ENCODE measurements around the gene DVL1. TPM values are rescaled to one million over a fixed set of nuclear protein-coding genes. Genes with fewer than 3 reads are reported as not detected.

DVL1 gene
- total and polyA plus RNA-seq, 5 donors = 64.4 to 87.4 (median 66.4) TPM

DNA sequence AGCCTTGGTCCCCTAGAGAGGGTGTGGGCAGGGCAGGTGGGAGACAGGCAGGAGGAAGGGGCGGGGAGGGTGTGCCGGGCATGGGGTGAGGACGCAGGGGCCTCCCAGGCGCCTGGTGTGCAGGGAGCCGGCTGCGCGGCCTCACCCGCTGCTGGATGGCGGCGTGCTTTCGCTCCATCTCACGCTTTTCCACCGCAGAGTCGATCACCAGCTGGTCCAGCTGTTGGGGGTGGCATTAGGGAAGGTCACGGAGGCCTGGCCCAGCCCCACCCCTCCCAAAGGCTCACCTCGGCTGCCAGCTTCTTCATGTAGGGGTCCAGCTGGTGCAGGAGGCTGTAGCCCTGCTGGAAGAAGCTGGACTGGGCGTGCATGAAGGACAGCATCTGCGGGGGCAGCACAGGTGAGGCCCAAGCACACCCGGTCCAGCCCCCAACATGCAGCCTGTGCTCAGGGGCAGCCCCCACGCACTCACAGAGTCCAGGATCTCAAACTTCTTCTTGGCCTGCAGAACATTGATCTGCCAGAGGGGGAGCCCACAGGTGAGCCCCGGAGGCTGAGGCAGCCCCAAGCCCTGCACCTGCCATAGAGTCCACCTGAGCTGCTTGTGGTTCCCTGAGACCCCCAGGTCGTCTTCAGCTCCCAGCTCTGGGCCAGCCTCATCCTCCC is 49.4 kb downstream of the DVL1 start:
- DNase-seq (peak in 1 of 3 donors; percentile 49), ATAC-seq (no peak)
- H3K27me3 ChIP-seq (ENCODE audit: control insufficient read depth, insufficient read depth) = no peaks in the 10 kb centered on the region
- no peaks in the 10 kb centered on the region for H3K4me1 ChIP-seq (ENCODE audit: control insufficient read depth, insufficient read depth, low read length)
- H3K9me3 ChIP-seq (ENCODE audit: control insufficient read depth, low read length) = no peaks in the 10 kb centered on the region
- WGBS = 88% methylated on average over 22 of the region's 22 CpGs
- H3K27ac ChIP-seq (ENCODE audit: low read length) = no peak overlapping the region
- intact Hi-C loops (cut with DNase I) = loop anchor here in 1 of 4 donors (10.0 kb wide), 1 partner anchor 175 kb away; no protein-coding TSS in a partner anchor
- H3K4me3 ChIP-seq (ENCODE audit: low read length) = no peak overlapping the region

DNA sequence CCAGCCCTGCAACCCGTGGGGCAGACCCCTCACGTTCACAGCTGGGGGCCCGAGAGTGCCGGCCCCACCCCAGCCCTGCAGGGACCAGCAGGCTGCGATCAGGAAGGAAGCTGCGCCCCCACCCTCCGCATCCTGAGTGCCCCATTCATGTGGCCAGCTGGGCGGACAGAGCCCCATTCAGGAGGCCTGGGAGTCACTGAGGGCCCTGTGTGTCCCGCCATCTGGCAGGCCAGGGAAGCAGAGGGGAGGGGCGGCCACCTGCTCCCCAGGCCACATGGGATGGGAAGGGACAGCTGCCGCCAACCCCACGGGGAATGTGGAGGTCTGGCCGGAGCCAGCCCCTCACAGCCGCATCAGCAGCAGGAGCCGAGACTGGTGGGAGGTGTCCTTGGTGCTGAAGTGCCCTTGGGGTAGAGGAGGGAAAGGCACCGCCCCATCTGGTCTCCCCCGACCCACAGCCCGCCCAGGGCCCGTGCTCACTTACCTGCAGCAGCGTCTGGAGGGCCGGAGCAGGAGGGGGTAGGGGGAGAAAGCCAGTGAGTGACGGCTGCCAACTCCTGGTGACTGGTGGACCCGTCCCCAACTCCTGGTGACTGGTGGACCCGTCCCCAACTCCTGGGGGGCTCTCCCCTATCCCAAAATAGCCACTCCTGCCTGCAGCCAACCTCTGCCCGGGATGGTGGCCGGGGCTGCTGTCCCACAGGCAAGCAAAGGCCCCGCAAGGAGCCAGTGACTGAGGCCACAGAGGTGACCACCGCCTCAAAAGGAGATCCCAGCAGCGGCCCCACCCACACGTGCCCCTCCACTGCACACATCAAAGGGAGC is 50.1 kb downstream of the DVL1 start:
- no peaks in the 10 kb centered on the region for H3K4me1 ChIP-seq (ENCODE audit: control insufficient read depth, insufficient read depth, low read length)
- intact Hi-C loops (cut with DNase I) = loop anchor here in 1 of 4 donors (10.0 kb wide), 1 partner anchor 174 kb away; no protein-coding TSS in a partner anchor
- no peak for ATAC-seq
- H3K27ac ChIP-seq (ENCODE audit: low read length) = no peak overlapping the region
- no peak for DNase-seq
- H3K9me3 ChIP-seq (ENCODE audit: control insufficient read depth, low read length) = no peaks in the 10 kb centered on the region
- no peak overlapping the region for H3K4me3 ChIP-seq (ENCODE audit: low read length)
- H3K27me3 ChIP-seq (ENCODE audit: control insufficient read depth, insufficient read depth) = no peaks in the 10 kb centered on the region
- 57% methylated on average over 30 of the region's 30 CpGs for WGBS

GRCh38 chr1:1297802-1298424 is 51.3 kb downstream of the DVL1 start:
- H3K27me3 ChIP-seq (ENCODE audit: control insufficient read depth, insufficient read depth) = no peaks in the 10 kb centered on the region
- H3K4me1 ChIP-seq (ENCODE audit: control insufficient read depth, insufficient read depth, low read length) = no peaks in the 10 kb centered on the region
- ATAC-seq (no peak), DNase-seq (no peak)
- no peak overlapping the region for H3K4me3 ChIP-seq (ENCODE audit: low read length)
- no peak overlapping the region for H3K27ac ChIP-seq (ENCODE audit: low read length)
- intact Hi-C loops (cut with DNase I) = loop anchor here in 1 of 4 donors (10.0 kb wide), 1 partner anchor 173 kb away; no protein-coding TSS in a partner anchor
- 92% methylated on average over 31 of the region's 31 CpGs for WGBS
- no peaks in the 10 kb centered on the region for H3K9me3 ChIP-seq (ENCODE audit: control insufficient read depth, low read length)

DNA sequence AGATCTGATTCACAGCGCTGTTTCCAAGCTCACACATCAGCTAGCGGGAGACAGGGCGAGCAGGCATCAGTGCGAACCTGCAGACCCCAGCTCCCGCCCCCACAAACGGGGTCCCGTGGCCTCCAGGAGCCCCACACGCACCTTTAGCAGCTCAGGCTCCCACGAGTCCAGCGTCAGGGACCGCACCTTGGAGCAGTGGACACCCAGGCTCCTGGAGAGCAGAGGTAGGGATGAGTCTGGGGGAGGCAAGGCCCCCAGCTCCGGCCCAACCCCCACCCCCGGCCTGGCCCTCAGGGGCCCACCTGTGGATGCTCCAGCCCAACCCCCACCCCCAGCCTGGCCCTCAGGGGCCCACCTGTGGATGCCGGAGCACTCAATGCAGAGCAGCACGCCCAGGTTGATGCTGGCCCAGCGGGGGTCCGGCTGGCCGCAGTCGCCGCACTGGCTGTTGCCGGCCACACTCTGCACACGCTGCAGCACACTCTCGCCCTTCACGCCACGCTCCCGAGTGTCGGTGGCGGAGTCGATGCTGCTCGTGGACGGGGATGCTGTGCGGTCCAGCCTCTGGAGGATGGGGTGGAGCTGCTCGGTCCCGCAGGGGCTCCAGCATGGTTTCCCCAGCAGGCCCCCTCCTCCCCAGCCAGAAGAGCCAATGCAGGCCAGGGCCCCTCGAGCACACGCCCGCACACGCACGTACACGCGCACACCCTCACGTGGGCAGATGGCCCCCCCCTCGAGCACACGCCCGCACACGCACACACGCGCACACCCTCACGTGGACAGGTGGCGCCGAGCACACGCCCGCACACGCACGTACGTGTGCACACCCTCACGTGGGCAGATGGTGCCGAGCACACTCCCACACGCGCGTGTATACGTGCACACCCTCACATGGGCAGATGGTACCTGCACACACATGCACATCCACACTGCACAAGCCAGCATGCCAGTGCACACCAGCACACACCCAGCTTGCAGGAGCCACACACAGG is 52.9 kb downstream of the DVL1 start:
- Histone ChIP-seq H3K27ac (ENCODE audit: low read length) (no peak overlapping the region), H3K27me3 (ENCODE audit: control insufficient read depth, insufficient read depth) (no peaks in the 10 kb centered on the region), H3K4me1 (ENCODE audit: control insufficient read depth, insufficient read depth, low read length) (no peaks in the 10 kb centered on the region), H3K4me3 (ENCODE audit: low read length) (no peak overlapping the region), H3K9me3 (ENCODE audit: control insufficient read depth, low read length) (no peaks in the 10 kb centered on the region)
- intact Hi-C loops (cut with DNase I) = loop anchor here in 1 of 4 donors (10.0 kb wide), 1 partner anchor 172 kb away; no protein-coding TSS in a partner anchor
- DNase-seq (no peak), ATAC-seq (no peak)
- 95% methylated on average over 62 of the region's 62 CpGs for WGBS

DNA sequence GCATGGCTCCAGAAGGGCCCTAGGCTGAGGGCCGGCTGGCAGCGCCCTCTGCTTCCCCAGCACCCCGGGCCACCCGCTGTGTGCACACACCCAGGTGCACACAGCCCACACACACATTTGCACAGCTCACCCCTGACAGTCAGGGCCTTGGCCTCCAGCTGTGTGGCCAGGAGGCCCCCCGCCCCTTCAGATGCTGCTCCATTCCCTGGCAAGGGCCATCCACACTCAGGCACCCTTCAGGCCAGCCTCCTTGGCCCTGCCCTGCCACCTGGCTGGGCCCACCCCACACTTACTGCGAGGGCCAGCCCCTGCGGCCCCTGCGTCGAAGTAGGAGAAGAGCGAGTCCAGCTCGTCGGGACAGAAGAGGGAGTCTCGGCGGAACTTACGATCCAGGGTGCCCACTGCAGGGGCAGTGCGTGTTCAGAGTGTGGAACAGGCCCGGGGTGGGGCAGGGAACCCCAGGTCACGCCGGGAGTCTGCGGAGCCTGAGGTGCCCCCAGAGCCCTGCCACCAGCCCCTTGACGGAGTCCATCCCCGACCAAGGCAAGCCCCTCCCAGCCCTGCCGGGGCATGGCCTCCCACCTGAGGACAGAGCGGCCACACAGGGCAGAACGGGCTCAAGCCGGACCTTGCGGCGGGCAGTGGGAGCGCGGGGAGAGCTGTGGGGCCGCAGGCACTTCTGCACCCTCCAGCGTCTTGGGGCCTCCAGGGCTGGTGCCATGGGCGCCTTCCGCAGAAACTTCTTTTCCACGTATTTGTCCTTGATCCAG is 53.9 kb downstream of the DVL1 start:
- H3K27ac ChIP-seq (ENCODE audit: low read length) = no peak overlapping the region
- intact Hi-C loops (cut with DNase I) = loop anchor here in 1 of 4 donors (10.0 kb wide), 1 partner anchor 171 kb away; no protein-coding TSS in a partner anchor
- H3K4me1 ChIP-seq (ENCODE audit: control insufficient read depth, insufficient read depth, low read length) = no peaks in the 10 kb centered on the region
- no peak overlapping the region for H3K4me3 ChIP-seq (ENCODE audit: low read length)
- 95% methylated on average over 35 of the region's 35 CpGs for WGBS
- no peak for DNase-seq
- ATAC-seq = no peak
- H3K9me3 ChIP-seq (ENCODE audit: control insufficient read depth, low read length) = no peaks in the 10 kb centered on the region
- no peaks in the 10 kb centered on the region for H3K27me3 ChIP-seq (ENCODE audit: control insufficient read depth, insufficient read depth)

DNA sequence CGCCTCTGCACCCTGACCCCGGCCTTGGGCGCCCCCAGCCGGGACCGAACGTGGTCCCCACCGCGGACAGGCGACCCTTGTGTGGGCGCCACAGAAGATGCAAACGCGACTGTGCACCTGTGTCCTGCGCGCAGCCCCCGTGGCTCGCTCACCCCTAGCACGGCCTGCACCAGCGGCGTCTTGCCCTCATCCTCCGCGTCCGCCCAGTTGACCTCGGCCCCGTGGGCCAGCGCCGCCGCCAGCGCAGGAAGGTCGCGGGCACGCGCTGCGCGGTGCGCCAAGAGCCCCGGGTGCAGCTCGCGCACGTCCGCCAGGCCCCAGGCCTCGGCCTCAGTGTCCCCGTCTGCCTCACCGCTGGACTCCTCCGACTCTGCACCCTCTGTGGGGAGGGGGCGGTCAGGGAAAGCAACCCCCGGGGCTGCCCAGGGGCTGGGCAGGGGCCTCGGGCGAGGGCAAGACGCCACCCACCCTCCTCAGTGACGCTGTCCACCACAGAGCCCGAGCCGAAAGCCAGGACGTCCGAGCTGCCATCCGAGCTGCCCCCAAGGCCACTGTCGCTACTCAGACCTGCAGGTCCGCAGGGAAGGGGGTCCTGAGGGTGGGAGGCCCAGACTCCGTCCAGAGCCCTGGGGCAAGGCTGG is 54.8 kb downstream of the DVL1 start:
- no peak for ATAC-seq
- no peak overlapping the region for H3K4me3 ChIP-seq (ENCODE audit: low read length)
- H3K27me3 ChIP-seq (ENCODE audit: control insufficient read depth, insufficient read depth) = no peaks in the 10 kb centered on the region
- no peak overlapping the region for H3K27ac ChIP-seq (ENCODE audit: low read length)
- 86% methylated on average over 58 of the region's 58 CpGs for WGBS
- no peaks in the 10 kb centered on the region for H3K4me1 ChIP-seq (ENCODE audit: control insufficient read depth, insufficient read depth, low read length)
- peak in 2 of 3 donors; percentile 31 to 58 for DNase-seq
- H3K9me3 ChIP-seq (ENCODE audit: control insufficient read depth, low read length) = no peaks in the 10 kb centered on the region
- intact Hi-C loops (cut with DNase I) = loop anchor here in 3 of 4 donors (5.0 to 10.0 kb wide), 2 partner anchors 170 to 172 kb away; no protein-coding TSS in a partner anchor

DNA sequence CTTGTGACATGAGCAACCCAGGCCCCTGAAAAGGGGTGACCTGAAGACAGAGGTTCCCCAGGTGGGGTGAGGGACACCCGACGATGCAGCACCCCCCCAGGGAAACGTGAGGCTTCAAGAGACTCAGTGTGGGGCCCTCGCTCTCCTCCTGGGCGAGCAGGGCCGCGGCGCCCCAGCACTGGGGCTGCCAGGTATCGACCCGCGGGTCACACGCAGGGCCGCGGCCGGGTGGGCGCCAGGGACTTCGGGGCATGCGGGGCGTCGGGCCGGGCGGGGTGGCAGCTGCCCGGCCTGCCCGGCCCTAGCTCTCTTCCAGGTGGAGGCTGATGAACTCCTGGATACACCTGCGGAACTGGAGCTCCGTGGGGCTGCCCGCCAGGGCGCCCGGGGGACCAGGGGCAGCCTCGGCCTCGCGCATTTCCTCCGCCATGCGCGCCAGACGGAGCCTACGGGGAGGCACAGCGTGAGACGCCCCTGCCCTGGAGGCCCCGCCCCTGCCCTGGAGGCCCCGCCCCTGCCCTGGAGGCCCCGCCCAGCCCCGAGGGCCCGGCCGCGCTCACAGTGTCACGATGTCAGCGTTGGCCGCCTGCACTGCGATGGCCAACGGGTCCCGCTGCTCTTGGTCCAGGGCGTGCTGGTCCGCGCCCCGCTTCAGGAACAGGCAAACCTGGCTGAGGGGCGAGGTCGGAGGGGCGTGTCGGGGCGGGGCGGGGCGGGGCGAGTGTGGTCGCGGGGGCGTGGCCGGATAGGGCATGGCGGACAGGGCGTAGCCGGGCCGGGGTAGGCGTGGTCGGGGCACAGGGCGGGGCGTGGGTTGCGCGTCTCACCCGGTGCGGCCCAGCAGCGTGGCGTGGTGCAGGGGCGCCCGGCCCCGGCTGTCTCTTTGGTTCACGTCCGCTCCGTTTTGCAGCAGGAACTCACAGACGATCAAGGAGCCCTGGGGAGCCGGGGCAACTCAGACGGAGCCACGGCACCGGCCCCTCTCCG is 55.7 kb downstream of the DVL1 start:
- H3K4me3 ChIP-seq (ENCODE audit: low read length) = no peak overlapping the region
- peak in 1 of 2 donors; percentile 21 for ATAC-seq
- 79% methylated on average over 94 of the region's 94 CpGs for WGBS
- H3K9me3 ChIP-seq (ENCODE audit: control insufficient read depth, low read length) = no peaks in the 10 kb centered on the region
- peak; percentile 24 to 70 (median 66) for DNase-seq
- no peaks in the 10 kb centered on the region for H3K27me3 ChIP-seq (ENCODE audit: control insufficient read depth, insufficient read depth)
- H3K27ac ChIP-seq (ENCODE audit: low read length) = no peak overlapping the region
- H3K4me1 ChIP-seq (ENCODE audit: control insufficient read depth, insufficient read depth, low read length) = no peaks in the 10 kb centered on the region
- intact Hi-C loops (cut with DNase I) = loop anchor here in 3 of 4 donors (5.0 to 10.0 kb wide), 2 partner anchors 169 to 171 kb away; no protein-coding TSS in a partner anchor

GRCh38 chr1:1292851-1293250 is 56.4 kb downstream of the DVL1 start:
- H3K27ac ChIP-seq (ENCODE audit: low read length) = no peak overlapping the region
- intact Hi-C loops (cut with DNase I) = loop anchor here in 3 of 4 donors (5.0 to 10.0 kb wide), 2 partner anchors 168 to 171 kb away; no protein-coding TSS in a partner anchor
- no peaks in the 10 kb centered on the region for H3K27me3 ChIP-seq (ENCODE audit: control insufficient read depth, insufficient read depth)
- H3K9me3 ChIP-seq (ENCODE audit: control insufficient read depth, low read length) = no peaks in the 10 kb centered on the region
- 90% methylated on average over 18 of the region's 18 CpGs for WGBS
- H3K4me1 ChIP-seq (ENCODE audit: control insufficient read depth, insufficient read depth, low read length) = no peaks in the 10 kb centered on the region
- DNase-seq (peak in 2 of 3 donors; percentile 48 to 55), ATAC-seq (no peak)
- no peak overlapping the region for H3K4me3 ChIP-seq (ENCODE audit: low read length)
